Mesenchymal stem cell (in vitro differentiated cells and primary cell): ENCODE results near the gene PTGDR2.
A peak's percentile ranks its signal among the peaks of the same experiment; 100 is the strongest.

Experiments
- DNase-seq: peaks from one replicate; pipeline ENCODE4 v3.0.0-alpha.2; 2013
- H2AFZ ChIP-seq: one replicate; pipeline ENCODE4 v1.6.1; 2013; ENCODE audit warnings: low read depth, mild to moderate bottlenecking, control low read depth, inconsistent platforms, low read length, moderate library complexity
- H2AK5ac ChIP-seq: 2 replicates; pipeline ENCODE4 v1.6.1; 2013; ENCODE audit warnings: low read length, moderate library complexity, mild to moderate bottlenecking, inconsistent platforms; ENCODE audit not compliant: severe bottlenecking
- H2BK120ac ChIP-seq: one replicate; pipeline ENCODE4 v1.6.1; 2013; ENCODE audit warnings: low read depth, mild to moderate bottlenecking, inconsistent platforms, low read length, moderate library complexity
- H2BK12ac ChIP-seq, 2 experiments: one replicate each; pipeline ENCODE4 v1.6.1; 2013; ENCODE audit warnings: inconsistent platforms in 2 of 2, low read length in 2 of 2, mild to moderate bottlenecking in 2 of 2, moderate library complexity in 2 of 2, control low read depth in 1 of 2
- H2BK15ac ChIP-seq: one replicate; pipeline ENCODE4 v1.6.1; 2013; ENCODE audit warnings: mild to moderate bottlenecking, low read depth, inconsistent platforms; ENCODE audit not compliant: poor library complexity, severe bottlenecking
- H2BK5ac ChIP-seq: 2 replicates; pipeline ENCODE4 v1.6.1; 2013; ENCODE audit warnings: low read depth, mild to moderate bottlenecking, low read length, control low read depth, inconsistent platforms; ENCODE audit not compliant: poor library complexity, severe bottlenecking
- H3K14ac ChIP-seq, 2 experiments: one replicate each; pipeline ENCODE4 v1.6.1; 2013; ENCODE audit warnings: inconsistent platforms in 2 of 2, low read length in 2 of 2, control low read depth in 1 of 2, mild to moderate bottlenecking in 1 of 2, moderate library complexity in 1 of 2
- H3K18ac ChIP-seq, 2 experiments: one replicate each; pipeline ENCODE4 v1.6.1; 2013; ENCODE audit warnings: inconsistent platforms in 2 of 2, low read length in 2 of 2, control low read depth in 1 of 2, low read depth in 1 of 2, mild to moderate bottlenecking in 1 of 2
- H3K23ac ChIP-seq, 2 experiments: one replicate each; pipeline ENCODE4 v1.6.1; 2013; ENCODE audit warnings: inconsistent platforms in 2 of 2, low read length in 2 of 2, mild to moderate bottlenecking in 2 of 2, moderate library complexity in 2 of 2, control low read depth in 1 of 2
- H3K27ac ChIP-seq: 2 replicates; pipeline ENCODE4 v1.5.1; 2013; ENCODE audit warnings: mild to moderate bottlenecking, moderate library complexity, low read length, control low read depth, inconsistent platforms; ENCODE audit not compliant: poor library complexity, severe bottlenecking
- H3K27me3 ChIP-seq, 2 experiments: 2 replicates each; pipeline versions ENCODE4 v1.6.1 to v1.7.0; 2013; ENCODE audit warnings: low read length in 2 of 2, mild to moderate bottlenecking in 2 of 2, moderate library complexity in 2 of 2, control low read depth in 1 of 2, inconsistent platforms in 1 of 2; ENCODE audit not compliant: control insufficient read depth in 1 of 2, insufficient read depth in 1 of 2
- H3K36me3 ChIP-seq, 2 experiments: 2 replicates each; pipeline versions ENCODE4 v1.6.1 to v1.7.0; 2013; ENCODE audit warnings: low read length in 2 of 2, control low read depth in 1 of 2, inconsistent platforms in 1 of 2, low read depth in 1 of 2, mild to moderate bottlenecking in 1 of 2; ENCODE audit not compliant: insufficient read depth in 2 of 2, control insufficient read depth in 1 of 2
- H3K4ac ChIP-seq, 2 experiments: one replicate each; pipeline ENCODE4 v1.6.1; 2013; ENCODE audit warnings: inconsistent platforms in 2 of 2, low read length in 2 of 2, mild to moderate bottlenecking in 2 of 2, moderate library complexity in 2 of 2, control low read depth in 1 of 2, low read depth in 1 of 2
- H3K4me1 ChIP-seq: 2 replicates; pipeline ENCODE4 v1.6.1; 2013; ENCODE audit warnings: low read depth, low read length, control low read depth; ENCODE audit not compliant: control insufficient read depth, insufficient read depth
- H3K4me2 ChIP-seq: 2 replicates; pipeline ENCODE4 v1.6.1; 2013; ENCODE audit warnings: low read length, mild to moderate bottlenecking, inconsistent platforms; ENCODE audit not compliant: poor library complexity, severe bottlenecking
- H3K4me3 ChIP-seq, 2 experiments: 2 replicates each; pipeline versions ENCODE4 v1.5.1 to v1.7.0; 2013; ENCODE audit warnings: low read length in 2 of 2, mild to moderate bottlenecking in 2 of 2, control low read depth in 1 of 2, low read depth in 1 of 2; ENCODE audit not compliant: insufficient read depth in 1 of 2
- H3K79me1 ChIP-seq: replicated peaks from 2 replicates; pipeline ENCODE4 v1.6.1; 2013; ENCODE audit warnings: mild to moderate bottlenecking, control low read depth, low read length, inconsistent platforms; ENCODE audit not compliant: poor library complexity, severe bottlenecking
- H3K9ac ChIP-seq: 2 replicates; pipeline ENCODE4 v1.7.0; 2013; ENCODE audit warnings: mild to moderate bottlenecking, low read length, moderate library complexity
- H3K9me3 ChIP-seq: 2 replicates; pipeline ENCODE4 v1.7.0; 2013; ENCODE audit warnings: mild to moderate bottlenecking, low read length; ENCODE audit not compliant: control insufficient read depth
- H4K8ac ChIP-seq: one replicate; pipeline ENCODE4 v1.6.1; 2013; ENCODE audit warnings: inconsistent platforms, mild to moderate bottlenecking, low read length, moderate library complexity
- H4K91ac ChIP-seq: one replicate; pipeline ENCODE4 v1.6.1; 2013; ENCODE audit warnings: mild to moderate bottlenecking, low read length, inconsistent platforms
- WGBS: methylation state at CpG from one replicate; pipeline ENCODE4 v1.1.7; 2013; ENCODE audit warnings: mixed read lengths; 5-methylcytosine and 5-hydroxymethylcytosine counted together

Gene PTGDR2

GRCh38 chr11:60844870-60845221, 10.9 kb downstream of the PTGDR2 start:
- Histone ChIP-seq H3K9ac (peak overlapping the region; percentile 23), H2BK12ac (no peak overlapping the region), H3K4ac (no peak overlapping the region), H4K91ac (no peak overlapping the region), H3K27ac (no peak overlapping the region), H2AFZ (no peak overlapping the region), H3K14ac (no peak overlapping the region), H3K23ac (no peak overlapping the region), H3K4me3 (peak overlapping the region in 1 of 2 experiments; percentile 93), H2BK120ac (no peak overlapping the region), H3K18ac (no peak overlapping the region), H3K27me3 (no peaks in the 10 kb centered on the region), H3K4me1 (peaks cover 36% of the 10 kb centered on the region), H3K9me3 (no peaks in the 10 kb centered on the region), H2BK15ac (no peak overlapping the region), H2BK5ac (no peak overlapping the region), H2AK5ac (no peak overlapping the region), H3K79me1 (peaks cover 28% of the 10 kb centered on the region), H3K4me2 (peak overlapping the region; percentile 96), H3K36me3 (peaks cover 23 to 33% of the 10 kb centered on the region in 2 experiments), H4K8ac (no peak overlapping the region)
- DNase-seq: no peak
- WGBS: 77% methylated on average over 4 of the region's 4 CpGs

- H3K9ac ChIP-seq: peak overlapping the region; percentile 94
- peaks cover 36% of the 10 kb centered on the region for H3K4me1 ChIP-seq
- H3K18ac ChIP-seq: no peak overlapping the region
- H2AFZ ChIP-seq: no peak overlapping the region
- no peak overlapping the region for H3K14ac ChIP-seq
- no peak overlapping the region for H4K91ac ChIP-seq
- H3K23ac ChIP-seq: peak overlapping the region in 1 of 2 experiments; percentile 41
- peaks cover 18 to 27% of the 10 kb centered on the region in 2 experiments for H3K36me3 ChIP-seq
- no peak overlapping the region for H3K4ac ChIP-seq
- H2BK12ac ChIP-seq: no peak overlapping the region
- 65% methylated on average over 10 of the region's 10 CpGs for WGBS
- H3K9me3 ChIP-seq: no peaks in the 10 kb centered on the region
- H2BK15ac ChIP-seq: no peak overlapping the region
- no peak overlapping the region for H2BK120ac ChIP-seq
- H2BK5ac ChIP-seq: no peak overlapping the region
- no peaks in the 10 kb centered on the region for H3K27me3 ChIP-seq
- peaks cover 28% of the 10 kb centered on the region for H3K79me1 ChIP-seq
- peak overlapping the region; percentile 96 for H3K4me2 ChIP-seq
- H2AK5ac ChIP-seq: no peak overlapping the region
- peak overlapping the region; percentile 41 to 93 for H3K4me3 ChIP-seq
- no peak overlapping the region for H4K8ac ChIP-seq
- no peak overlapping the region for H3K27ac ChIP-seq
- DNase-seq: peak; percentile 41
Measured at GRCh38 chr11:60844045-60844869, 11.5 kb downstream of the PTGDR2 start.

GRCh38 chr11:60842668-60843600, 12.8 kb downstream of the PTGDR2 start:
- H4K8ac ChIP-seq: no peak overlapping the region
- H2BK12ac ChIP-seq: no peak overlapping the region

More at GRCh38 chr11:60842668-60843600, 12.8 kb downstream of the PTGDR2 start:
- peaks cover 4 to 14% of the 10 kb centered on the region in 2 experiments for H3K36me3 ChIP-seq
- peaks cover 19% of the 10 kb centered on the region for H3K79me1 ChIP-seq
- H3K14ac ChIP-seq: no peak overlapping the region
- H3K23ac ChIP-seq: no peak overlapping the region
- H3K9ac ChIP-seq: peak overlapping the region; percentile 94
- peak overlapping the region; percentile 85 to 93 for H3K4me3 ChIP-seq
- no peak overlapping the region for H3K18ac ChIP-seq
- 19% methylated on average over 23 of the region's 23 CpGs for WGBS
- no peak overlapping the region for H2AK5ac ChIP-seq
- no peaks in the 10 kb centered on the region for H3K27me3 ChIP-seq
- no peak for DNase-seq
- no peak overlapping the region for H2BK15ac ChIP-seq
- no peak overlapping the region for H4K91ac ChIP-seq
- H2BK120ac ChIP-seq: no peak overlapping the region
- peak overlapping the region; percentile 96 for H3K4me2 ChIP-seq
- no peak overlapping the region for H2BK5ac ChIP-seq
- H3K4me1 ChIP-seq: peaks cover 42% of the 10 kb centered on the region
- peak overlapping the region in 1 of 2 experiments; percentile 26 for H3K4ac ChIP-seq
- H2AFZ ChIP-seq: no peak overlapping the region
- no peak overlapping the region for H3K27ac ChIP-seq
- H3K9me3 ChIP-seq: no peaks in the 10 kb centered on the region
